ENCODE results near the gene DARS1. TPM values are rescaled to one million over a fixed set of nuclear protein-coding genes. Genes with fewer than 3 reads are reported as not detected.

The DARS1 gene
- total and polyA plus RNA-seq, 8 donors: 39.1 to 244 (median 62.1) TPM

- TF ChIP-seq POLR2A (IDR thresholded peaks at IDR 0.05): no peak
- no peak for TF ChIP-seq POLR2AphosphoS5 (IDR thresholded peaks at IDR 0.05)
- no peak for TF ChIP-seq EP300 (IDR thresholded peaks at IDR 0.05)
- no peak for TF ChIP-seq CTCF (IDR thresholded peaks at IDR 0.05)
- 75 to 86% (median 83%) methylated on average over 3 of the region's 3 CpGs for WGBS, 5 donors
- H3K4me1 ChIP-seq: peaks cover 0 to 17% (median 3%) of the 10 kb centered on the region in 4 donors
- H3K4me3 ChIP-seq: no peak overlapping the region
- intact Hi-C loops (cut with DNase I; ENCODE audit: low total_unique reads): no loop called here
- no peaks in the 10 kb centered on the region for H3K36me3 ChIP-seq
- no peak overlapping the region for H3K27ac ChIP-seq
- no peaks in the 10 kb centered on the region for H3K27me3 ChIP-seq
- H3K9me3 ChIP-seq: no peaks in the 10 kb centered on the region
- no peak for DNase-seq
Observed at GRCh38 chr2:136016836-136017235, 31.4 kb upstream of the DARS1 start.

GRCh38 chr2:136016427-136016826, 31.0 kb upstream of the DARS1 start:
- no peaks in the 10 kb centered on the region for H3K27me3 ChIP-seq
- no peak overlapping the region for H3K4me3 ChIP-seq
- no peak overlapping the region for H3K27ac ChIP-seq
- no peak for DNase-seq
- no peaks in the 10 kb centered on the region for H3K36me3 ChIP-seq
- TF ChIP-seq CTCF (IDR thresholded peaks at IDR 0.05) (no peak), POLR2AphosphoS5 (IDR thresholded peaks at IDR 0.05) (no peak), POLR2A (IDR thresholded peaks at IDR 0.05) (no peak), EP300 (IDR thresholded peaks at IDR 0.05) (no peak)
- intact Hi-C loops (cut with DNase I; ENCODE audit: low total_unique reads): no loop called here
- peaks cover 0 to 17% (median 3%) of the 10 kb centered on the region in 4 donors for H3K4me1 ChIP-seq
- no peaks in the 10 kb centered on the region for H3K9me3 ChIP-seq
- 75 to 85% (median 81%) methylated on average over 2 of the region's 2 CpGs for WGBS, 5 donors

- H3K4me3 ChIP-seq: no peak overlapping the region
- H3K4me1 ChIP-seq: peaks cover 0 to 17% (median 3%) of the 10 kb centered on the region in 4 donors
- no peak overlapping the region for H3K27ac ChIP-seq
- no peak for DNase-seq
- H3K36me3 ChIP-seq: no peaks in the 10 kb centered on the region
- H3K27me3 ChIP-seq: no peaks in the 10 kb centered on the region
- no peak for TF ChIP-seq CTCF (IDR thresholded peaks at IDR 0.05)
- TF ChIP-seq POLR2AphosphoS5 (IDR thresholded peaks at IDR 0.05): no peak
- no peak for TF ChIP-seq EP300 (IDR thresholded peaks at IDR 0.05)
- no peak for TF ChIP-seq POLR2A (IDR thresholded peaks at IDR 0.05)
- H3K9me3 ChIP-seq: no peaks in the 10 kb centered on the region
- WGBS, 5 donors: 77 to 93% (median 84%) methylated on average over 1 of the region's 1 CpG
- intact Hi-C loops (cut with DNase I; ENCODE audit: low total_unique reads): no loop called here
Observed at GRCh38 chr2:136015699-136016098, 30.3 kb upstream of the DARS1 start.

GRCh38 chr2:136014411-136014810, 29.0 kb upstream of the DARS1 start:
- no peaks in the 10 kb centered on the region for H3K9me3 ChIP-seq
- intact Hi-C loops (cut with DNase I; ENCODE audit: low total_unique reads): no loop called here
- H3K4me1 ChIP-seq: peaks cover 0 to 17% (median 3%) of the 10 kb centered on the region in 4 donors
- TF ChIP-seq POLR2A (IDR thresholded peaks at IDR 0.05) (no peak), CTCF (IDR thresholded peaks at IDR 0.05) (no peak), POLR2AphosphoS5 (IDR thresholded peaks at IDR 0.05) (no peak), EP300 (IDR thresholded peaks at IDR 0.05) (no peak)
- no peak for DNase-seq
- WGBS, 5 donors: 80 to 98% (median 91%) methylated on average over 2 of the region's 2 CpGs
- H3K36me3 ChIP-seq: no peaks in the 10 kb centered on the region
- no peak overlapping the region for H3K27ac ChIP-seq
- H3K4me3 ChIP-seq: no peak overlapping the region
- no peaks in the 10 kb centered on the region for H3K27me3 ChIP-seq
